Stimulated activated CD4-positive, alpha-beta T cell treated with anti-CD3 and anti-CD28 coated beads, TNF-alpha, amount 100 ng/mL, for 24 hours (primary cell): Measurements from ENCODE around the gene E2F6.
A peak's percentile ranks its signal among the peaks of the same experiment; 100 is the strongest.

Experiments used
- DNase-seq, 3 experiments: peaks; one replicate each; pipeline ENCODE4 v3.0.0-alpha.2; 2020; ENCODE audit warnings: low read depth in 3 of 3

Gene E2F6

GRCh38 chr2:11493282-11493681, 27.3 kb upstream of the E2F6 start:
- DNase-seq: no peak

DNA sequence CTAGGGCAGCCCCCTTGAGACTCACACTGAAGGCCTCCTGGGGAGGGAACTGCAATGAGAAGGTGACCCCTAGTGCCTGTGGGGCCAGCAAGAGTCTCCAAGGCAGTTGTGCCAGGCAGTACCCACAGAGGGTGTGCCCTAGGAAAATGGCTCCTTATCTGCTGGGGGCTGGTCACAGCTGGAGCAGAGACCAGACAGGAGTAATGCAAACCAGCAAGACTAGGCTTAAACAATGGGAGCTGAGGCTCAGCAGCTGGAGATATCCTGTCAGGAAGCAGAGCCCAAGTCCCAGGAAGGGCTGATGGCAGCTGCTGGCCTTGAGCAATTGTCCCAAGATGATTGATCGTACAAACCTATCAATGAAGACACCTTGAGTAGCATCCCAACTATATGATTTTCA, 26.8 kb upstream of the E2F6 start:
- no peak for DNase-seq

DNA sequence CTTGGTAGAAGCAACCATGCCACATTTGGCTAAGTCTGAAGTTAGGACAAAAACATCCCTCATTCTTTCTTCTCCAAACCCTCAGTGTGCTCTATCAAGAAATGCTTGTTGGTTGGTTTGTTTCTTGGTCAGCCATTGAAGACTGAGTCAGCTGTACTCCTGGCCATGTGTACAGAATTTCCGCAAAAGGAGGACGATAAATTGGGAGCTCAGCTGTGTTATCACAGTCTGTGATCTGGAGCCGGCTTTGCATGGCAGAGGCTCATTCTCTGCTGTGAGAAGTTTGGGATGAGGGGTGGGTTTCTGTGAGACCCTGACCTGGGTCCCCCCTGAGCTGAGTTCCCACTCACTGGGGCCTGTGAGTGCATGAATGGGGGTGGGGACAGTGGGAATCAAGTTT, 26.3 kb upstream of the E2F6 start:
- no peak for DNase-seq

DNA sequence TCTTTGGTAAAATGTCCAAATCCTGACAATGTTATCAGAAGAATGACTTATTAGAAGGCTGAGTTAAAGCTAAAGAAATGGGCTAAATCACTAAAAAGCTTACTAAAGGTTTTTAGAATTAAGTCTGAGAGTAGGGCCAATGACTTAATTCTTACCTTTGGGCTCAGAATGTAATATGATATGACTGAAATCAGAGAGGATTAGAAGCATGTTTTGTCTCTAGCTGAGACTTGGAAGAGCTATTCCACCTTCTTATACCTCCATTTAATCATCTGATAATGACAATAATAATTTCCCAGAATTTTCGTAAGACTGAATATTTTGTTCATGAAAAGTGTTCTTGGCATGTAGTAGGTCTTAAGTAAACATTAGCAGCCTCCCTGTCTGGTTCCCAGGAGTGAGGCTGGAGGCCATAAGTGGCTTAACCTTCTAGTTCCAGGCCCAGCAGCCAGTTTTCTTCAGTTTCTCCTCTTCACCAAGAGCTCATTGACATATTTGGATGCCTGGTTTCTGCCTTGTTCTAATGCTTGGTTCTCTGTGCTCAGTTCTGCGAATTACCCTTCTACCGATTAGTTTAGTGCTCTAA, 25.5 kb upstream of the E2F6 start:
- DNase-seq: no peak

DNA sequence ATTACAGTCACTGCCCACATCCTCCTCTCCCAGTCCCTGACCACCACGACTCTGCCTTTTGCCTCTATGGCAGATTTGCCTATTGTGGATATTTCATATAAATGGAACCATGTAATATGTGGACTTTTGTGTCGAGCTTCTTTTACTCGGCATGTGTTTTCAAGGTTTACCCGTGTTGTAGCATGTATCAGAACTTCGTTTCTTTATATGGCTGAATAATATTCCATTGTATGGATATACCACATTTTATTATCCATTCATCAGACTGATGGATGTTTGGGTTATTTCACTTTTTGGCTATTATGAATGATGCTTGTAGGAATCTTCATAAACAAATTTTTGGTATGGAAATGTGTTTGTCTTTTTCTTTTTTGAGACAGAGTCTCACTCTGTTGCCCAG, 24.2 kb upstream of the E2F6 start:
- no peak for DNase-seq

- DNase-seq: no peak
These were observed 22.8 kb upstream of the E2F6 start for GRCh38 chr2:11488809-11489208.

DNA sequence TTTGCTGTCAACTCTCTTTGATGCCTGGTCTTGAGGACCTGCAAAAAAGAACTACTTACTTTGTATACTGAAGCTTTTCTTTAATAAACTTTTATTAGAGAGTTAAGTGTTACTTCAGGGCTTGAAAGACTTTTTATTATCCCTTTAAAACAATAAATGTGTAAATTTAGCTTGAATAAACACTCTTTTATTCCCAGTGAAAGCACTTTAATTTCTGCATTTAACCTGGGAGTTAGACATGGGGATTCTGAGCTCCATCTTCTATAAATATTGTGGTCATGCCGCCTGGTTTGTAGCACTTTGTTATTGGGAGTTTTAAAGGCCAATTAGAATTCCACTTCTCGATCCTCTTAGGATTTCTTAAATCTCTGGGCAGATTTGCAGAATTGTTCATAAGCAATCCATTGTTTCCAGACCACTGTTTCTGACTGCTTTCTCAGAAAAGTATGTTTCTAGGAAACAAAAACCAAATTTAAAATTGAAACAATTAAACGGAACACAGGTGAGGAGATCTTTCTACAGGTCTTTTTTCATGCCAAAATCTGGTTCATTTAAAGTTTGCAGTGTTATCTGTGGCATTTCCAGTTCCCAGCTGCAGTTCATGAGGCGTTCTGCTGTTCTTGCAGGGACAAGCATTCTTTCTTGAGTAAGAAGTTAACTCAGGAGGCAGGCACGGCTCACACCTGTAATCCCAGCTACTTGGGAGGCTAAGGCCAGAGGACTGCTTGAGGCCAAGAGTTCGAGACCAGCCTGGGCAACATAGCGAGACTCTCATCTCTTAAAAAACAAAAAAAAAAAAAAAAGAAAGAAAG, 18.1 kb upstream of the E2F6 start:
- no peak for DNase-seq

GRCh38 chr2:11482473-11483035, 16.6 kb upstream of the E2F6 start:
- no peak for DNase-seq

DNA sequence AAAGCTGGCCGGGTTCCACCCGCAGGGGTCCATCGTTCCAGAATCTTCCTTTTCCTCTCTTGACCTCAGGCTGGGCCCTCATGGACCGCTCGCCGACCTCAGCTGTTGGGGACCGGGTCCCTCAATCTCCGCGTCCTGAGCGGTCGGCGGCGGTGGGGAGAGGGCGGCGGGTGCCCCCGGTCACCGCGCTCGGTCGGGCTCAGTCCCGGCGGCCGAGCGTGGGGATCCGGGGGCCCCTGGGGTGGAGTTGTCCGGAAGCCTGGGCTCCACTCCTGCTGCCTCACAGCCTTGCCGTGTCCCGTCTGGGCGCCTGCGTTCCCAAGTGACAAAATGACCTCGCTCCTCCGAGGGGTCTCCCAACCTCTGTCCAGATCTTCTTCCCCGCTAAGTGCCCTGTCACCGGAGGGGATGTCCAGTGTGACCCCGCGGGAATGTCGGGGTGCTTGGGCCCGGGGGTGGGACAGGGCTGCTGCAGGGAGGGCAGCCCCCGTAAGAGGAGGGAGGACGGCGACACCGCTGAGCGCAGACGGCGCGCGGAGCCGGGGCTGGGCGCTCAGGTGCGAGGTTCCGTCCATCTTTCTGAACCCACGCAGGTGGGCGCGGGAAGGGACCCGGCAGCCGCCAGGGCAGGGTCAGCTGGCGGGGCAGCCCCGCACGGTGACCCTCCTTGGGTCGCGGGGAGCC, 16.0 kb upstream of the E2F6 start:
- DNase-seq: no peak

DNA sequence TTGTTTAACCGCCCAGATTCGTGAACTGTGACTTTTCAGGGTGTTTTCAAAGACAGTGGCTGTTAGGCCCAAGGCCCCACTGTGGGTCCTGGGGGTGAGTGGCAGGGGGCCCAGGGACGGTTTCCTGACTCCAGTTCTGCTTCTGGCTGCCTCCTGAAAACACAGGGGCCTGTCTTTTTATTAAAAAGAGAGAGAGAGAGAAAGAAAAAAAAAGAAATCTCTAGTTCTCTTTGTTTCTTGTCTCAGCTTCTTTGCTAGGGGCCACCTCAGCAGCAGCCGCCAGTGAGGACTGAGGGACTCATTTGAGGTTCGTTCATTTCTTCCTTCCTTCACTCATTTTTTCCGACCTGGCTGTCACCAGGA, 15.4 kb upstream of the E2F6 start:
- no peak for DNase-seq

- no peak for DNase-seq
These were observed 14.9 kb upstream of the E2F6 start for GRCh38 chr2:11480859-11481258.

GRCh38 chr2:11480406-11480805, 14.4 kb upstream of the E2F6 start:
- no peak for DNase-seq

- DNase-seq: no peak
These were observed 13.1 kb upstream of the E2F6 start for GRCh38 chr2:11478899-11479605.

GRCh38 chr2:11477994-11478393, 12.0 kb upstream of the E2F6 start:
- peak; percentile 67 to 82 (median 81) for DNase-seq

- DNase-seq: no peak
These were observed 7.9 kb upstream of the E2F6 start for GRCh38 chr2:11473659-11474433.

DNA sequence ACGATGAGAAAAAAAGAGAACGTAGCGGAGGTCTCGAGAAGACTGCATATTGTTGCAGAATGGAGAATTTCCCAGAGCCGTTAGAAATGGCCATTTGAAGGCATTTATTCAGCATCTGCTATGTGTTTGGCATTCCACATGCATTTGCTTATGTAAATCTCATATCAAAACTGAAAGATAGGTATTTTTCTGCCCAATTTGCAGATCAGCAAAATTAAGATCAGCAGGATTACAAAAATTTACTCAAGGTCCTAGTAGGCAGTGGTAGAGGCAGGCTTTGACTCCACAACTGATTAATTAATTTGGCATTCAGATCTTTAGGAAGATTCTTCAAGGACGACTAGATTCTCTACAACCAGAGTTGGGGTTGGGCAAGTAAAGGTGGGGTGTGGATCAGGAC, 1.8 kb upstream of the E2F6 start:
- DNase-seq: no peak

- no peak for DNase-seq
These were observed 1.2 kb upstream of the E2F6 start for GRCh38 chr2:11467129-11467649.

- DNase-seq: no peak
These were observed 557 bp upstream of the E2F6 start for GRCh38 chr2:11466307-11467128.

DNA sequence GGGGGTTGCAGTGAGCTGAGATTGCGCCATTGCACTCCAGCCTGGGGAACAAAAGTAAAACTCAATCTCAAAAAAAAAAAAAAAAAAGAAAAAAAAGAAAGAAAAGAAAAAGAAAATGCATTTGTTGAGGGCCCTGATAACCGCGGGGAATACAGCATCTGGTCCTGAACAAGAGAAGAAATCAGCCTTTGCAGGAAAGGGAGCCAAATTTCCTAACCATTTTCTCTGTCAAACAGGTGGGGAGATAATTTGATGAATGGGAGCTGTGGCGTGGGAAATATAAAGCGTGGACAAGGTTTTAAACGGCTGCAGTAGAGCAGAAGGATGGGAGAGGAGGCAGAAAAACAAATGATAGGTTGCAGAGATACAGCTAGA, 864 bp downstream of the E2F6 start:
- DNase-seq: no peak

GRCh38 chr2:11459816-11460215, 6.1 kb downstream of the E2F6 start:
- no peak for DNase-seq
